HepG2 (cell line): ENCODE results near the gene CGB8.
"Not testable (repeated sequence)": the region's sequence is repeated elsewhere in the genome, so short reads cannot be mapped to it uniquely, and the experiment has no call there.

ENCODE experiments used
- CENPX ChIP-seq: sonication (generic); formaldehyde crosslinking; IDR thresholded peaks from 2 replicates; pipeline ENCODE4 v1.9.0; 2021; ENCODE audit warnings: mild to moderate bottlenecking, missing genetic modification reagents, moderate library complexity
- NONO ChIP-seq, 2 experiments: fragments of 450-650 bp in 1 of 2; sonication (generic) in 1 of 2; formaldehyde crosslinking in 1 of 2; IDR thresholded peaks in 1 of 2; conservative IDR thresholded peaks in 1 of 2; 2 replicates each; pipeline versions ENCODE4 v1.6.1 to v1.8.0; 2017 to 2022; ENCODE audit warnings: mild to moderate bottlenecking in 1 of 2, missing genetic modification reagents in 1 of 2, moderate library complexity in 1 of 2
- RAD21 ChIP-seq: fragments of 450-650 bp; formaldehyde crosslinking; IDR thresholded peaks from 2 replicates; pipeline ENCODE4 v1.5.0; 2020; ENCODE audit warnings: mild to moderate bottlenecking
- ZKSCAN1 ChIP-seq: fragments of 150-350 bp; IDR thresholded peaks from 2 replicates; pipeline ENCODE4 v1.6.1; 2014; ENCODE audit warnings: low read length
- ZNF563 ChIP-seq: sonication (generic); formaldehyde crosslinking; IDR thresholded peaks from 2 replicates; pipeline ENCODE4 v1.8.0; 2022; ENCODE audit warnings: mild to moderate bottlenecking, moderate library complexity, missing genetic modification reagents
- ZNF788 ChIP-seq: sonication (generic); formaldehyde crosslinking; IDR thresholded peaks from 2 replicates; pipeline ENCODE4 v1.5.0; 2020; ENCODE audit warnings: mild to moderate bottlenecking, missing genetic modification reagents, borderline replicate concordance
- TF ChIP-seq, protein P1 (sequence below): IDR thresholded peaks from 2 replicates; pipeline ENCODE4 v1.6.1; 2016; ENCODE audit warnings: missing compliant biosample characterization, missing genetic modification reagents, borderline replicate concordance
- TF ChIP-seq, protein P2 (sequence below): sonication (generic); formaldehyde crosslinking; IDR thresholded peaks from 2 replicates; pipeline ENCODE4 v1.9.0; 2022; ENCODE audit warnings: low read depth, missing genetic modification reagents
- TF ChIP-seq, protein P3 (sequence below): sonication (generic); formaldehyde crosslinking; IDR thresholded peaks from 2 replicates; pipeline ENCODE4 v1.5.0; 2020; ENCODE audit warnings: mild to moderate bottlenecking, missing genetic modification reagents, moderate library complexity
- TF ChIP-seq, protein P4 (sequence below): sonication (generic); formaldehyde crosslinking; IDR thresholded peaks from 2 replicates; pipeline ENCODE4 v1.5.1; 2020; ENCODE audit warnings: mild to moderate bottlenecking, moderate library complexity, missing genetic modification reagents

DNA sequence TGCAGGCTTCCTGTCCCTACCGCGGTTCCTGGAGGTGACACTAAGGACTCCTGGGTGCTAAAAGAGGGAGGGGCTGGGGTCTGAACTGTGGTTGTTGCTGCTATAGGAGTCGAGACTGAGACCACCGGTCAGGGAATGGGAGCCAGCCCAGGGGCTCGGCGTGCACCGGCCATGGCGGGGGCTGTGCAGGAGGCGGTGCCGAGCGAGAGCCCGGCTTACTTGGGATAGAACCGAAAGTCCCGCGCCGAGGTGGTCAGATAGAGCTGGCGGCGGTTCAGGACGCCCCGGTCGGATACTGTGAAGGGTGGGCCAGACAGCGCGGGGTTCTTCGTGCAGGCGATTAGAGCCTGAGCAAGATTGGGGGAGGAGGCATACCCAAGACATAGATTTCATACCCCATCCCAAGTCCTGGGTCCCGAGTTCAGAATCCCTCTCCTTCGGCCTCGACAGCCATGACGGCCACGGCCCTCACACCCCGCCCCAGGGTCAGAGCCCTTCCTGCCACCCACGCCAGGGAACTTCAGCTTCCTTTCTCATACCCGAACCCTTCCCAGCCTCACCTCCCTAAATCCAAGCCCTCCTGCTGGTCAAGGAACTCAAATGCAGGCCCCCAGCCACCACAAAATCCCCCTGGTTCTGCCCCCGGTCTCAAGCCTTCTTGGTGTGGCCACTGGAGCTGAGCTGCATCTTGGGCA, 8.1 kb upstream of the CGB8 start:
- TF ChIP-seq ZKSCAN1; NONO (IDR thresholded peaks at IDR 0.05); NONO (CRISPR knock-in tag; conservative IDR thresholded peaks at IDR 0.05); CENPX (CRISPR knock-in tag); RAD21 (CRISPR knock-in tag); ZNF788 (CRISPR knock-in tag); ZNF563 (CRISPR knock-in tag): not testable (repeated sequence)
- TF ChIP-seq, protein P1, sequence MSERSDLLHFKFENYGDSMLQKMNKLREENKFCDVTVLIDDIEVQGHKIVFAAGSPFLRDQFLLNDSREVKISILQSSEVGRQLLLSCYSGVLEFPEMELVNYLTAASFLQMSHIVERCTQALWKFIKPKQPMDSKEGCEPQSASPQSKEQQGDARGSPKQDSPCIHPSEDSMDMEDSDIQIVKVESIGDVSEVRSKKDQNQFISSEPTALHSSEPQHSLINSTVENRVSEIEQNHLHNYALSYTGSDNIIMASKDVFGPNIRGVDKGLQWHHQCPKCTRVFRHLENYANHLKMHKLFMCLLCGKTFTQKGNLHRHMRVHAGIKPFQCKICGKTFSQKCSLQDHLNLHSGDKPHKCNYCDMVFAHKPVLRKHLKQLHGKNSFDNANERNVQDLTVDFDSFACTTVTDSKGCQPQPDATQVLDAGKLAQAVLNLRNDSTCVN (CRISPR knock-in tag) = not testable (repeated sequence)
- TF ChIP-seq, protein P2, sequence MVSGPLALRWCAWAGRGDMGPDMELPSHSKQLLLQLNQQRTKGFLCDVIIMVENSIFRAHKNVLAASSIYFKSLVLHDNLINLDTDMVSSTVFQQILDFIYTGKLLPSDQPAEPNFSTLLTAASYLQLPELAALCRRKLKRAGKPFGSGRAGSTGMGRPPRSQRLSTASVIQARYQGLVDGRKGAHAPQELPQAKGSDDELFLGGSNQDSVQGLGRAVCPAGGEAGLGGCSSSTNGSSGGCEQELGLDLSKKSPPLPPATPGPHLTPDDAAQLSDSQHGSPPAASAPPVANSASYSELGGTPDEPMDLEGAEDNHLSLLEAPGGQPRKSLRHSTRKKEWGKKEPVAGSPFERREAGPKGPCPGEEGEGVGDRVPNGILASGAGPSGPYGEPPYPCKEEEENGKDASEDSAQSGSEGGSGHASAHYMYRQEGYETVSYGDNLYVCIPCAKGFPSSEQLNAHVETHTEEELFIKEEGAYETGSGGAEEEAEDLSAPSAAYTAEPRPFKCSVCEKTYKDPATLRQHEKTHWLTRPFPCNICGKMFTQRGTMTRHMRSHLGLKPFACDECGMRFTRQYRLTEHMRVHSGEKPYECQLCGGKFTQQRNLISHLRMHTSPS (CRISPR knock-in tag) = not testable (repeated sequence)
- TF ChIP-seq, protein P3, sequence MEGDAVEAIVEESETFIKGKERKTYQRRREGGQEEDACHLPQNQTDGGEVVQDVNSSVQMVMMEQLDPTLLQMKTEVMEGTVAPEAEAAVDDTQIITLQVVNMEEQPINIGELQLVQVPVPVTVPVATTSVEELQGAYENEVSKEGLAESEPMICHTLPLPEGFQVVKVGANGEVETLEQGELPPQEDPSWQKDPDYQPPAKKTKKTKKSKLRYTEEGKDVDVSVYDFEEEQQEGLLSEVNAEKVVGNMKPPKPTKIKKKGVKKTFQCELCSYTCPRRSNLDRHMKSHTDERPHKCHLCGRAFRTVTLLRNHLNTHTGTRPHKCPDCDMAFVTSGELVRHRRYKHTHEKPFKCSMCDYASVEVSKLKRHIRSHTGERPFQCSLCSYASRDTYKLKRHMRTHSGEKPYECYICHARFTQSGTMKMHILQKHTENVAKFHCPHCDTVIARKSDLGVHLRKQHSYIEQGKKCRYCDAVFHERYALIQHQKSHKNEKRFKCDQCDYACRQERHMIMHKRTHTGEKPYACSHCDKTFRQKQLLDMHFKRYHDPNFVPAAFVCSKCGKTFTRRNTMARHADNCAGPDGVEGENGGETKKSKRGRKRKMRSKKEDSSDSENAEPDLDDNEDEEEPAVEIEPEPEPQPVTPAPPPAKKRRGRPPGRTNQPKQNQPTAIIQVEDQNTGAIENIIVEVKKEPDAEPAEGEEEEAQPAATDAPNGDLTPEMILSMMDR (CRISPR knock-in tag) = not testable (repeated sequence)
- TF ChIP-seq, protein P4, sequence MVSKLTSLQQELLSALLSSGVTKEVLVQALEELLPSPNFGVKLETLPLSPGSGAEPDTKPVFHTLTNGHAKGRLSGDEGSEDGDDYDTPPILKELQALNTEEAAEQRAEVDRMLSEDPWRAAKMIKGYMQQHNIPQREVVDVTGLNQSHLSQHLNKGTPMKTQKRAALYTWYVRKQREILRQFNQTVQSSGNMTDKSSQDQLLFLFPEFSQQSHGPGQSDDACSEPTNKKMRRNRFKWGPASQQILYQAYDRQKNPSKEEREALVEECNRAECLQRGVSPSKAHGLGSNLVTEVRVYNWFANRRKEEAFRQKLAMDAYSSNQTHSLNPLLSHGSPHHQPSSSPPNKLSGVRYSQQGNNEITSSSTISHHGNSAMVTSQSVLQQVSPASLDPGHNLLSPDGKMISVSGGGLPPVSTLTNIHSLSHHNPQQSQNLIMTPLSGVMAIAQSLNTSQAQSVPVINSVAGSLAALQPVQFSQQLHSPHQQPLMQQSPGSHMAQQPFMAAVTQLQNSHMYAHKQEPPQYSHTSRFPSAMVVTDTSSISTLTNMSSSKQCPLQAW = not testable (repeated sequence)
